ENCODE data around the gene FAHD1.
A peak's percentile ranks its signal among the peaks of the same experiment; 100 is the strongest.

Gene FAHD1

DNA sequence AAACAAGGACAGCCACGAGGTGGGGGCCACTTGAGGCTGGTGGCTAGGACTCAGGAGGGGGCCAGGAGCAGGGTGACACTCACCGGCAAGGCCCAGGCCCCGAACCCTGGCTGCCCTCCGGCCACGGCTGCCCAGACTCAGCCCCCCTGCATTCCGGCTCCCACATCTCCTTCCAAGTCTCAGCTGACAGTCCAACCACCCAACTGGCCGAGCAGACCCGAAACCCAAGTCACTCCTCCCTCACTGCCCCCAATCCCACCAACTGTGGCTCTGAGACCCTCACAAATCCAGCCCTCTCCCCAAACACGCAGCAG lies 9.8 kb upstream of the FAHD1 start:
- DNase-seq (ENCODE audit: low read depth), result no peak

DNA sequence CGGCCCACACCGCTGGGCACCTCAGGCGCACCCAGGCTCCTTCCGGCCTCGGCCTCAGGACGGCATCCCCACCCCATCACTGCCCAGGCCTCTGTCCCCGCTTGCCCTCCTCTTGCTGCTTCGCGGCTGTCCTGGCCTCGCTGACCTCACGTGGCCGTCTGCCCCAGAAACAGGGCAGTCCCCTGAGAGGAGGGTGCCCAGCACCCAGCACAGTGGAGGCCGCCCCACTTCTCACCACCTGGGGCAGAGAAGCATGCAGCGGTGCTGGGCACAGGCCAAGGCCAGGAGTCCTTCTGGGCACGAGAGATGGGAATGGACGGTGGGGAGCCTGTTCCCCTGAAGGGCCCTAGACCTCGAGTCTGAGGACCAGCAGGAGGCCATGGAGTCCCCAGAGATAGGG lies 9.3 kb upstream of the FAHD1 start:
- DNase-seq (ENCODE audit: low read depth), result no peak

DNA sequence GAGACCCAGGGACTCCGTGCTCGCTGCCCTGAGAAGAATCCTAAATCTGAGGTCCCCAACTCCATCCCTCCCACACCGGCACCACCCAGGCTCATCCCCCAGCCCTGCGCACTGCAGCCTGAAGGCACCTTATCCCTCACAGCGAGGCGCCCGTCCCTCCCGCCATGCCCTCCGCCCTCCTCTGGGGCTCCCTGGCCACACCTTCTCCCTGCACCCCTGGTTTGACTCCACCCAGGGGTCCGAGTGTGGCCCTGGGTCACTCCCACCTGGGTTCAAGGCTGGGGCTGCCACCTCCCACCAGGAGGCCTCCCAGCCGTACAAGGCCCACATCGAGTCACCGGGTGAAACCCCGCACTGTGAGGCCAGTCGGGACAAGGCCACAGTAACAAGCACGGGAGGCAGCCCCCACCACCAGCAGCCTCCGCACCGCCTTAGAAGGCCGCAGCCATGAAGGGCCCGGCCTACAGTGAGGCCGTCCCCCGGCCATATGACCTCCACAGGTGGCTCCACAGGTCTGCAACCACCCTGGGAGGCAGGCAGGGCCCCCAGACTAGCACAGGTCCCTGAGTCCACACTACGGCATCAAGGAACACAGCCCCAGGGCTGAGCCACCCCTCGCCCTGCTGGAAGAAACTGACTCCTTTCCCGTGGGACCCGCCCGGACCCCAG lies 8.7 kb upstream of the FAHD1 start:
- DNase-seq (ENCODE audit: low read depth), result no peak

DNA sequence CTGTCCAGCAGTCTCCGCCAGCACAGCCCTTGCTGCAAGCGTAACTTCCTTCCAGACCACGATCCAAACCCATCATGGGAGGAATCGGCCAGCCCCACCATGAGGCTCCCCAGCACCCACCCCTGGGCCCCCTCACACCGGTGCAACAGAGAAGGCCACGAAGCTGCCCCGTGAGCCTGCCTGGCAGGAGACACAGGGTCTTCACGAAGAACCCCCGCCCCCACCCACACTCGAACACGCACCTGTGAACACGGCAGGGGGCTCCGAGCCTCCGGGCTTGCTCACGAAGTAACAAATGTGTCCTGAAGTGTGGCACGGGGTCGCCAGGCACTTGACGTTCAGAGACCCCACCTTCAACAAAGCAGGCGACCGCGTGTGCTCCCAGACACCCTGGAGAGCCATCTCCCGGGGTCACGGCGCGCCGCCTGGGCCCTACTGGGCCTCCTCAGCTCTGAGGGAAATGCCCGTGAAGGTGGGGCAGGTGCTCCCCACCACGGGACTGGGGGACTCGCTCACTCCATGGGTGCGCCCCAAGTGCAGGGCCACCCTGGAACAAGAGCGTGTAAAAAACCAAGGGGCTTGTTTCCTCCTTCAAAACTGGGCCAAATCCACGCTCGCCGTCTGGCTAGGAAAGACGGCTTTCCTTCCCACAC lies 8.0 kb upstream of the FAHD1 start:
- no peak for DNase-seq (ENCODE audit: low read depth)

DNA sequence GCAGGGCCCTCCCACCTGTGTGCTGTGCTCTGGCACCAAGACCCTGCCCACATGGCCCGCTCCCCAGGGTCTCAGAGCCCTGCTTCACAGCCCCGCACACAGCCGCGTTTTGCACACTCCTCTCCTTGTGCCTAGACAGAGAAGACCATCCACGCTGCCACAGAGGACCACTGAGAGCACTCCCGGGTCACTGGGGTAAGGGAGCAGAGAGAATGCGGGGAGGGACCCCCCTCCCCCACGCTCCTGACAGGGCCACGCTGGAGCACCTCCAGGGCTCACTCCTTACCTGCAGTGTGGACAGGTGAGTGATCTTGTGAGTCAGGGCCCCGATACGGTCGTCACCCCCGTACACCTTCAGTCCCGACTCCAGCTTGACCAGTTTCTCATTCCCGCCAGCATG lies 7.4 kb upstream of the FAHD1 start:
- no peak for DNase-seq (ENCODE audit: low read depth)

DNA sequence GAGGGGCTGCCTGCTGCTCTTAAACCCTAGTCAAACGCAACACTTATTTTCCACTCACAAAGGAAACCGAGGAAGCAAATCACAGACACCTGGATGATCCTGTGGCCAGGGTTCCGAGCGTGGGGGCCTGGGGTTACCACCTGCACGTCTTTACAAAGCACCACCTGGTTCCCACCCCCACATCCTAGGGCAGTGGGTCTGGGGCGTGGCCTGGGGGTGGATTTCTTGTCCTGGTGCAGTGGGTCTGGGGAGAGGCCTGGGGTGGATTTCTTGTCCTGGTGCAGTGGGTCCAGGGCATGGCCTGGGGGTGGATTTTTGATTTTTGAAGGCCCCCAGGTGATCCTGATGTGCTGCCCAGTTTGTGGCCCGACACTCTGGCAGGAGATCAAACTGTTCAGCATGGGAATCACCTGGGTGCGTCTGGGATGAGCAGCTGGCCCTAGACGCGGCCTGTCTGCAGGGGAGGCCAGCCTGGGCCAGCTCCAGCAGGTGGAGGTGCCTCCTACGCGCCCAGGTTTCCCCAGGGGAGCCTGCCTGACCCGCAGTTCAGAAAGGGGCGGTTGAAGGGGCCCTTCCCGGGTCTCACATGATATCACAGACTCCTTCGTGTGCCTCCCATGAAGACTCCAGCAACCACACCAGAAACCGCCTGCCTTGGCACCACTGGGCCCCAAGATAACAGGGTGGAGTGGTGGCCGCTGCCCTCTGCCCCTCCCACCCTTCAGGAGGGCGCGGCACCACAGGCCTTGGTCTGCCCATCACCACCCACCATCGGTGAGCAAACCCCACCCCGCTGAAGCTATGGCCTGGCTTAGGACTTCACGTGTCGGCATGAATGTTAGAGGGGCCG lies 6.7 kb upstream of the FAHD1 start:
- DNase-seq (ENCODE audit: low read depth), result no peak

DNA sequence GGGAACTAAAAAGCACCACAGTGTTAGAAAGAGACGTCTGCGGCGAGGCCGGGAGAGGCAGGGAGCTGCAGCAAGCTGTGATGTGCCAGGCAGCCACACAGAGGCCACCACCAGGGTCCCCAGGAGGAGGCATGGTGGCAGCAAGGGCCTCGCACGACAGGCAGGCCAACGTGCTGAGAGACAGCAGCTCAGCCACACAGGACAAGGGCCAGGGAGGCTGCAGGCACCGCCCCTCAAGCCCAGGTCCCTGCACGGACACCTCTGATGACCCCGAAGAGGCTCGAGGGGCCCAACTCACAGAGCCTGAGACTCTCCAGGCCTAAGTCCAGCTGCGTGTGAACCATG lies 6.1 kb upstream of the FAHD1 start:
- no peak for DNase-seq (ENCODE audit: low read depth)

DNA sequence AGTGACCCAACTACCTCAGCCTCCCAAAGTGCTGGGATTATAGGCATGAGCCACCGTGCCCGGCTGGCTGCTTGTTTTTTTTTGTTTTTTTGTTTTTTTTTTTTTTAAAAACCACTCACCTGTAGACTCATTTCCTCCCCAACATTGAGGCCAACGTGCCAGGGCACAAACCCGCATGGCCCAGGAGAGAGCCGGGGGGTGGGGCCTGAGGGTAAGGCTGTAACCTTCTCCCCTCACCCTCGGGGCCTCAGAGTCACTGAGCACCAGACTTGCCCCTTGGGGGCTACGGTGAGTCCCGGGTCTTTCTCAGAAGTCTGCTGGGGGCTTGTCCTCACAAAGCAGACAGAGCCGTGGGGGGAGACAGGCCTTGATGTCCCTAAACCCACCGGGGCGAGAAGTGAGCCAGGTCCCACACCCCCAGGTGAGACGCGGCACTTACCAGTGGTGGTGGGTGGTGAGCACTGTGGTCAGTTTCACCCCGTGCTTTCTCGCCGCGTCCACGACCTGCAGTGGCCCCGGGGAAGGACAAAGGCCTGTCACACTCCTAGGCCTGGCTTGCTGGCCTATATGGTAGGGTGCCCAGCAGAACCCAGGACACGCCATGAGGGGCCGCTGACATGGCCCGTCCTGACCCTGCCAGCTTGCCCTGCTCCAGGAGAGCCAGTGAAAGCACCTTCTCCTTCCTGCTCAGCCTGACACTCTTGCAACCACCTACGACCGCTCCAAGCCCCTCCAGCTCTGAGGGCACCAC lies 5.0 kb upstream of the FAHD1 start:
- no peak for DNase-seq (ENCODE audit: low read depth)

DNA sequence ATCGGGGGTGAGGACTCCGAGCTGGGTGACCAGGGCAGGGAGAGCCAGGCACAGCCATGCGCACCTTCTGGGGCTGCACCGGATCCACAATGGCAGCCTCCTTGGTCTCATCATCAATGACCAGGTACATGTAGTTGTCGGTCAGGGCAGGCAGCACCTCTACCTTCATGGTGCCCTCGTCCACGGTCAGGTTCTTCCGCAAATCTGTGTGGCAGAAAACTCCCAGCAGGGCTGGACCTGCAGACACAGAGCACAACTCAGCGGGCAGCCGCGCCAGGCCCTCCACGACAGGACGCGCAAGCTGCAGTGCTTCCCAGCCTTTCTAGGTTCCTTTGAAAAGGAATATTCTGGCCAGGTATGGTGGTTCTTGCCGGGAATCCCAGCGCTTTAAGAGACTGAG lies 4.2 kb upstream of the FAHD1 start:
- no peak for DNase-seq (ENCODE audit: low read depth)

DNA sequence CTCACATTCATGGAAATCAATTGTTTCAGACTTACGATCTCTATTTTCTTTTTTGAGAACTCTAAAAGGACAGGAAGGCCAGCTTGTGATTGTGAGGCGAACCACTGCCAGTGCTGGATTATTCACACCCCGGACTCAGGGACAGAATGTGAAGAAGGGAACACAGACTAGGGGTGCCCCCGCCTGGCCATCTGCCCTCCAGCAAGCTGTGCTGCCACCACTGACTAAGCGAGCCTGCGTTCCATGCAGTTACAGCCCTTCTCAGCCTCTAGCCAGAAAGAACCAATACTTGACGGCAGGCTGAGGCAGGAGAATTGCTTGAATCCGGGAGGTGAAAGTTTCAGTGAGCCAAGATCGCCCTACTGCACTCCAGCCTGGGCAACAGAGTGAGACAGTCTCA lies 3.2 kb upstream of the FAHD1 start:
- DNase-seq (ENCODE audit: low read depth), result no peak

DNA sequence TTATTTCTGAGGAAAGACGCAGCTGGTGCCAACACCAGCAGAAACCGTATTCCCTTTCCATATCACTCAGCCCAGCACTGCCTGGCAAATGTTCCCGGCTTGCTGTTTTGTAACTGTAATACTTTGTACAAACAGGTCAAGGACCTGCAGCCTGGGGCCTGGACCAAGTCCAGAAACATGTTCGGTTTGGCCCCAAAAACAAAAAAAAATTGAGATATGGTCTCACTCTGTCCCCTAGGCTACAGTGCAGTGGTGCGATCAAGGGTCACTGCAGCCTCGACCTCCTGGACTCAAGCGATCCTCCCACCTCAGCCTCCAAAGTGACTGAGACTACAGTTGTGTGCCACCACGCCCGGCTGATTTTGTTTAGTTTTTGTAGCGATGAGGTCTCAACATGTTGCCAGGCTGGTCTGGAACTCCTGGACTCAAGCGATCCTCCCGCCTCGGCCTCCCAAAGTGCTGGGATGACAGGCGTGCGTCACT lies 1.6 kb upstream of the FAHD1 start:
- DNase-seq (ENCODE audit: low read depth), result no peak

DNA sequence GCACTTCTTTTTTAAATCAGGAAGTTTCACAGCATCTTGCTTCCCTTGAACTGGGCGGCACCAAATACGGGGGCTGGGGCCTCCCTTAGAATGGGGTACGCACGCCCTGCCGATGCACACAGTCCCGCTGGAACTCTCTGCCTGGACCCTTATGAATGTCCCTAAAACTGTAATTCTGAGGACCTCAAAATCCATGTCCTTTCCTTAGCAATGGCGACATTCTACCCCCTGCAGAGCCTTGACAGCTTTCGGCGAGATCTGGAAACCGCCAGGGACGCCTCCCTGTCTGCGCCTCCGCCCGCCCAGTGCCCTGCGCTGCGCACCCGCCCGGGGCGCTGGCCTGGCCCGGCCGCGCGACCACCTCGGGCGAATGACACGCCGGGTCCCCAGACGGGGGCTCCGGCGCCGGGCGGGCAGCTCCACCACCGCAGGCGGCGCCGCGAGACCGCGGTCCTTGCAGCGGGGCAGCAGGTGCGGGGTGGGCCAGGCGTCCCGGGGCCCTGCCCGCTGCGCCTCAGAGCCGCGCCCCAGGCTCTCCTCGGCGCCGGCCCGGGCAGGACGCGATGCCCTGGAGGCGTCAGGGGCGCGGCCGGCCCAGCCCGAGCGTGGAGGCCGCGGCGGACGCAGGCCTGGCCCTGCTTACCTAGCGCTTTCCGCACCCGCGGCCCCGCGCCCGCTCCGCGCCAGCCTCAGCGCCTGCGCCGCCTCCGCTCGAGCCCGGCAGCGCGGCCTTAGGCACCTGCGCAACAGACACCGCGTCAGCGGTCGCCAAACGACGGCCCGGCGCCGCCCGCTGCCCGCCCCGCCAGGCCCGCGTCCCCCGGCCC lies 929 bp upstream of the FAHD1 start:
- DNase-seq (ENCODE audit: low read depth), result peak; percentile 60

DNA sequence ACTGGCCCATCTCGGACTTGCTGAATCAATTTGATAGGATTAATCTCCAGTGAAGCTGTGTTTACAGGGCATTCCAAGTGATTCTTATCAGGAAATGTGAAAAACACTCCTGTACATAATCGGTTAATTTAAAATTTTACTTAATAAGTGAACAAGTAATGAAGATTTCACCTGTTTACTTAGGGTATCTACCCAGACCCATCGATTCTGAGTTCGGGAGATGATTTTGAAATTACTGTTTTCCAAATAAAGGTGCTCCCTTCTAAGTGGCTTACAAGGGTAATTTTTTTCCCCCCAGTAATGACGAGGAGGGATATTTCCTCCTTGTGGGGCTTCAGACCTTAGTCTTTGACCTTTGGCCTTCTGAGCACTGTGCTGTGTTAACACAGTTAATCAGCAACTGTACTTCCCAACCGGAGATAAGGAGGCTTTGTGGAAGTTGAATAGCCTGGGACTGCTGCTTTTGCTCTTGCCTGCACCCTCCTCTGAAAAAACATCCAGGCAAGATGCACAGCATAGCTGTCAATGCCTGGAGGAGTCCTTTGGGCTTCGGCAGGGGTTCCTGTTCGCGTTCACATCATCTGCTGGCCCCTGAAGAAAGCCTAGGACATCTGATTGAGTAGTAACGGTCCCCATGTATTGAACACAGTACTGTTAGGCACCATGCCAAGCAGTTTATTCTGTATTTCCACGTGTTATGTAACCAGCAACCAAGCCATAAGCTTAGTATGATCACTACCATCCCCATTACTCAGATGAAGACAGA lies 1.8 kb downstream of the FAHD1 start:
- no peak for DNase-seq (ENCODE audit: low read depth)

DNA sequence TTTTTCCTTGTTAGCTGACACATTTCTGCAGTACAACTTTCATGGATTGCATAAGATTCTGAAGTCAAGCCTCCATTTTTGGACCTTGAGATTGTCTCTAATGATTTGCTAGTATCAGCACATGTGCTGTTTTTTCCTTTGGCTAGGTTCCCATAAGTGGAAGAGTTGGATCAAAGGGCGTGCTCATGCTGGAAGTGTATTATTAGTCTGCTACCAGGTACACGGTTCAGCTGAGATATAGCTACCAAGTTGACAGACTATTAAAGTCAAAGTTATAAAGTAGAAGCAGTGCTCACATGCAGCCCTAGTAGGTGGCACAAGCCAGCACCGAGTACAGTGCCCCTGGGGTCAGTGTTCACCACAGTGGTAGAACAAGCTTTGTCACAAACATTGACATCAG lies 3.2 kb downstream of the FAHD1 start:
- no peak for DNase-seq (ENCODE audit: low read depth)

DNA sequence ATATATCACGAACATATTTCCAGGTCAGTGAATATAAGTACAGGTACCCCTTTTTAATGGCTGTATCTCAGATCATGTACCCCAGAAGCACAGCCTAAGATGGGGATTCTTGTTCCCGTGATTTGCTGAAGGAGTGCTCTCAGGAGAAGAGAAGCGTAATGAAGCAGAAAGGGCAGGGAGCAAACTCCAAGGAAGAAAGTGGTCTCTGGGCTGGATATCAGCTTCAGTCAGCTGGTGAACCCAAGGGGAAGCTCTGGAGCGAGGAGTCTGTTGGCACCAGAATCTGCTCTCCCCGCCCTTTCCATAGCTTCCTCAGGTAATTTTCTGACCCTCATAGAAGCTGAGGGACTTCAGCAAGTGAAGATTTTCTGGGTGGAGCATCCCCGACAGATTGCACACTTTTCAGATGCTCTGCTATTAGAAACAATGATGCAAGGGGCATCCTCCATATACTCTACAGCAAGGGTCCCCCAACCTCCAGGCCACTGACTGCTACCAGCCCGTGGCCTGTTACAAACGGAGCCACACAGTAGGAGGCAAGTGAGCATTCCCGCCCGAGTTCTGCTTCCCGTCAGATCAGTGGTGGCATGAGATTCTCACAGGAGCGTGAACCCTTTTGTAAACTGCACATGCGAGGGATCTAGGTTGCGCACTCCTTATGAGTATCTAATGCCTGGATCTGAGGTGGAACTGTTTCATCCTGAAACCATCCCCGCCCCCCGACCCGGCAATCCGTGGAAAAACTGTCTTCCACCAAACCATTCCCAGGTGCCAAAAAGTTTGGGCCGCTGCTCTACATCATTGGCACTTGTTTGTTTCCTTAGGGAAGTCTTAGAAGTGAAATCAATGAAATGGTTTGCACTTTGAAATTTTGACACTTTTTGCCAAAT lies 4.4 kb downstream of the FAHD1 start:
- DNase-seq (ENCODE audit: low read depth), result no peak

DNA sequence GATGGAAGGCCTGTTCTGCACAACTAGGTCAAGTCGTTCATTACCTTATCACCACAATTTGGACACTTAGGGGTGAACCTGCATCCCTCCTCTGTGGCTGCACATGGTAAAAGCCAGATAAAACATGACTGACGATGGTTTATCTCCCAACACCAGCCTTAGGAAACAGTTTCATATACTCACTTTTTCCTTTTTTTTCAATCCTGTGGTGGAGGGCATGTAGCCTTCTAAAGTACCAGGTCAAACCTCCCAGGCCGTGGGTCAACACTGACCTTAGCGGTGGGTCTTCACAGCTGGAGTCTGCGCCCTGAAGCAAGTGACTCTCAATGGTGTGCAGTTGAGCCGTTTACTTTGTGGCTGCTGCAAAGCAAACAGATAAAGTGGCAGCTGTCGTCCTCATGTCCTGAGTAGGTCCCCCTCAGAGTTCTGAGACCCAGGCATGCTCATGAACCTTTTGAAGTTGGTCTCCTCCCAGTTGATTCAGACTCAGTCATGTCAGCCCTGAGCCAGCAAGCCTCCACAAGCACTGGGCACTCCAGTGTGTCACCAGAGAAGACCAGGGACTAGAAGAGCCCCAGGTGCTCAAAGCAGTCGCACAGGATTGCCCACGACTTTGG lies 5.9 kb downstream of the FAHD1 start:
- no peak for DNase-seq (ENCODE audit: low read depth)

DNA sequence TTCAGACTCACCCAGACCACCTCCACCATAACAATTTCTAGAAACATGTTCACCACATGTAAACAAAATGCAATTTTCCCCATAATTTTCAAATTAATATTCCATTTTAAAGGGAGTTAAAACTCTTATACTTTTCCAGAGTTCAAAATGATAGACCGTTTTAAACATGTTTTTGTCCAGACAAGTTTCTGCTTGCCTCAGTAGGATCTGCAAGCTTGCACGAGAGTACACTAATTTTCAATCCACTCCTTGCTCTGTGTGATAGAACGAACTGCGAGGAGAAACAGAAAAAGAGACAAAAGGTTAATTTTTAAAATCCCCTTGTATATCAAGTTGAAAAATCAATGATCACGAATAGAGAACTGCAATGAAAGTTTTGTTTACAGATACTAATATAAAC lies 7.1 kb downstream of the FAHD1 start:
- DNase-seq (ENCODE audit: low read depth), result no peak

DNA sequence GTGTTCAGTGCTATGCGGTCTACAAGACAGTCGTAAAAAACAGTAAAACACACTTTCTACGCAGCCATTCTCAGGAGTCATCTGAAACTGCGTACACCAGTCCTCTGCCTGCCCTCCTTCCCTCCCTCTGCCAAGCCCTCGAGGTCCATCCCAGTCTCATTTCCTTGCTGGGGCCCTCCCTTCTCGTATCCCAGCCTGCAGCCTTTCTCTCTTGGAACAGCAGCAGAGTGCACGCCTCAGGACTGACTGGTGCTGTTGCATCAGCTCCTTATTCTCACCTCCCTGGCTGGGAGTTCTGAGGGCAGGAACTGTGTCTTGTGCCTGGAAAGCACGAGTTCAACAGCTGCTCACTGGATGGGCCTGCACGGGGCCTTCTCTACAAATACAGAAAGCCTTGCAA lies 12.5 kb downstream of the FAHD1 start:
- no peak for DNase-seq (ENCODE audit: low read depth)

DNA sequence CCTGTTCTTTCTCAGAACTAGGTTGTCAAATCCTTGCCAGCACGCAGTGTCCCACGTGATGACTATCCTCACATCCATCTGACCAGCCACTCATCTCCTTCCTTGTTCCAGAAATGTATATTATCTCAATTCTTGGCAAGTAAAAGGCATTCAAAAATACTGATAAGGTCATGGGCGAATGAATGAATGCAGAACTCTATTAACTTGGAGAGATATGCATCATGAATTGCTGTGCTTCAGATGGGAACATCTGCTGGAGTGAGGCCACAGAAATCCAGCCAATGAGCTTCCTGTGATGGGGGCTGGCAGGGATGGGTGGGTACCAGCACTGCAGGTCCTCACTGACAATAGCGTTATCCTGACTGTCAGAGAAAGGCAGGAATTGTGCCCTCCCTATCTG lies 19.0 kb downstream of the FAHD1 start:
- DNase-seq (ENCODE audit: low read depth), result no peak

All from T follicular helper cell (primary cell).